IPS DF 4.7 (cell line): ENCODE results near the gene NT5C1B.
"Not testable (repeated sequence)": the region's sequence is repeated elsewhere in the genome, so short reads cannot be mapped to it uniquely, and the experiment has no call there.

ENCODE experiments used
- DNase-seq: peaks from one replicate; pipeline ENCODE4 v3.0.0-alpha.2; 2013; ENCODE audit warnings: low spot score; ENCODE audit errors: extremely low read depth

NT5C1B gene

DNA sequence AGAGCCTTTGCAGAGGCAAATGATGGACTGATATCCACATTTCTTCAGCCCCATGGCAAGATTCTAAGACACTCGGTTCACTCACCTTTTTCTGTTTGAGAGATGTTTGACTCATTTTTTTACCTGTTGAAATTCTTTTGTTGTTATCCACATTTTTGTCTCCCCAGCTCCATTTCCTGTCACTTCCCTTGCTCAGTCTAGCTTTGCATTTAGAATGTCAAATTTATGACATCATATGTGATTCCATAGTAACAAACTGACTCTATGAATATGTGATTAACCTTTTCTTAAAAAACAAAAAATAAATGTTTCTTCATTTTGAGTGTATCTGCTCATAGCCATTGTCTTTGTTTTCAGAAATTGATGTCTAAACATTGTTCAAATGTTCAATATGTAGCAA lies at the start of gene NT5C1B:
Gene NT5C1B, minus strand, starts transcription at position 216 of the 400 bp plus-strand sequence. Its CDS starts 101 bp downstream, at position 115.
- no peak for DNase-seq

DNA sequence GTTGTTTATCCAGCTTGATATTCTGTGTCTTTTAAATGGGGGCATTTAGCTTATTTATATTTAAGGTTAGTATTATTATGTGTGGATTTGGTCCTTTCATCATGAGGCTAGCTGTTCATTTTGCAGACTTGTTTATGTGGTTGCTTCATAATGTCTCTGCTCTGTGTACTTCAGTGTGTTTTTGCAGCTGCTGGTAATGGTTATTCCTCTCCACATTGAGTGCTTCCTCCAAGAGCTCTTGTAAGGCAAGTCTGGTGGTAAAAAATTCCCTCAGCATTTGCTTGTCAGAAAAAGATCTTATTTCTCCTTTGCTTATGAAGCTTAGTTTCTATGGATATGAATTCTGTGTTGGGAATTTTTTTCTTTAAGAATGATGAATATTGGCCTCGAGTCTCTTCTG lies 47.8 kb upstream of the NT5C1B start:
- DNase-seq = no peak

DNA sequence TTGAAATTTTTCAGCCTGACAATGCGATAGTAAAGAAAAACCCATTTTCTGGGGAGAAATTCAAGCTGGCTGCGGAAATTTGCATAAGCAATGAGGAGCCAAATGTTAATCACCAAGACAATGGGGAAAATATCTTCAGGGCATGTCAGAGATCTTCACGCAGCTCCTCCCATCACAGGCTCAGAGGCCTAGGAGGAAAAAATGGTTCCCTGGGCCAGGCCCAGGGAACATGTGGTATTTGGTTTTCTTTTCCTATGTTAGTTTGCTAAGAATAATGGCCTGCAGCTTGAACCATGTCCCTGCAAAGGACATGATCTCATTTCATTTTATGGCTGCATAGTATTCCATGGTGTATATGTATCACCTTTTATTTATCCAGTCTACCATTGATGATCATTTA lies 43.3 kb upstream of the NT5C1B start:
- DNase-seq = not testable (repeated sequence)

DNA sequence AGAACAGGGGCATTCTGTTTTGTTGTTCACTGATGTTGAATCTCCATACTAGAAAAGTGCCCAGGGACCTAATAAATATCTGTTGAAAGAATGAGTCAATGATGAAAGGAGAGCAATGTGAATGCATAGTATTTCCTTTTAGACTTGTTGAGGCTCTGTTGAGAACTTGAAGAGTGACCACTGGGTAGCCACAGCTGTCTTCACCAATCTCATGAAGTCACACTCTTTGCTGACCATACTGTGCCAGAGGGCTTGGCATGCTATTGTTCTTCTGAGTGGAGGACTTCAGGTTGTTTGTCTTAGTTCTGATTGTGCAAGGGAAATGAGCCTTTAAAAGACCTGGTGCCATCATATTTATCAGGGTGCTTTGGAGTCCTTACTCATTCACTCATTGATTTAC lies 41.6 kb upstream of the NT5C1B start:
- no peak for DNase-seq

DNA sequence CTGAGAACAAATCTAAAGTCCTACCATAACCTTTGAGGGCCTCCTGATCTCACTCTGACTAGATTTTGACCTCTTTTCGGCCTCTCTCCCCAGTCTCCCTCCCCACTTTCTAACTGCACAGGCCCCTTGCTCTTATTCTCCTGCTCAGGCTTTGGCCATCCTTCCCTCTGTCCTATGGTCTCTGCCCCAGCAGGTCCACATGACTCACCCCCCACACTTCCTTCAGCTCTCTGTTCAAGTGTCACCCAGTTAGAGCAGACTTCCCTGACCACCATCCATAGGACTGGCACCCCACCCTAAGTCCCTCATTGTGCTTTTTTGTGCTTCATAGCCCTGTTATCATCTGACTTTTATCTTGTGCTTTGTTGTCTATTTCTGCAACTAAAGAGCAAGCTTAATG lies 41.2 kb upstream of the NT5C1B start:
- no peak for DNase-seq

DNA sequence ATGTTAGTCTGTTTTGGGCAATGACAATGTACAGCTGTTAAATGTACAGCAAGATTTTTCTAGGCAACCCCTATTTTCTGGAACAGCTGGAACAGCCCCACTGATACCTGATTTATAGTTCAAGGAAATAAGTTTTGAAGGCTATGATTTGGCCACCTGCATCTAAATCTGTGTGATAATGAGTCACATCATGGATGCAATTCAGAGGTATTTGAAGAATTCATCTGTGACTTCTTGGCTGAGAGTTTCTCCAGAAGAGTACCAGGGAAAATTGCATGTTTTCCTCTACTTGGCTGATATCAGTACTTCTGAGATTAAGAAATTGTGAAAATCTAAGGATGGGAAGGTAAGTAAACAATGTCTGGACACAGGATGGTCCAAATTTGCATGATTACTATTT lies 40.7 kb upstream of the NT5C1B start:
- no peak for DNase-seq

DNA sequence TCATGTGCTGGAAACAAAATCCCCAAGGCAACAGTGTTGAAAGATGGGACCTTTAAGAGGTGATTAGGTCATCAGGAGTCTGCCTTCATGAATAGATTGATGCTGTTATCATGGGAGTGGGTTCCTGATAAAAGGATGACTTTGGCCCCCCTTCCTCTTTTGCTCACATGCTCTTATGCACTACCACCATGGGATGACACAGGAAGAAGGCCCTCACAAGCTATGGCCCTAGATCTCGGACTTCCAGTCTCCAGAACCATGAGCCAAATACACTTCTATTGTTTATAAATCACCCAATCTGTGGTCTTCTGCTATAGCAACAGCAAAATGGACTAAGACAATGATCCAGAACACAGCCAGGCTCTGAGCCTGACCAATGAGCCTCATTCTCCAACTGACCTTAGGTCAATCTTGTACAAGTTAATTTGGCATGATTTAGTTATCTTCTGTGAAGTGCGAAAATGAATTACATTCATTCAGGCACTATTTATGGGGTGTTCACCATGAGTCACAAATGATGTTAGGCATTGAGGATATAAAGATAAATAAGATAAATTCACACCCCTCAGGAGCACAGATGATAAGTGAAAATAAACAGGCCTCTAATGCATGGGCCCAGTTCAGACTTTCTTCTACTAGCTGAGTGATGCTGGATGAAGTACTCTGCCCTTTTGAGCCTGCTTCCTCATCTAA lies 37.7 kb upstream of the NT5C1B start:
- DNase-seq = no peak

DNA sequence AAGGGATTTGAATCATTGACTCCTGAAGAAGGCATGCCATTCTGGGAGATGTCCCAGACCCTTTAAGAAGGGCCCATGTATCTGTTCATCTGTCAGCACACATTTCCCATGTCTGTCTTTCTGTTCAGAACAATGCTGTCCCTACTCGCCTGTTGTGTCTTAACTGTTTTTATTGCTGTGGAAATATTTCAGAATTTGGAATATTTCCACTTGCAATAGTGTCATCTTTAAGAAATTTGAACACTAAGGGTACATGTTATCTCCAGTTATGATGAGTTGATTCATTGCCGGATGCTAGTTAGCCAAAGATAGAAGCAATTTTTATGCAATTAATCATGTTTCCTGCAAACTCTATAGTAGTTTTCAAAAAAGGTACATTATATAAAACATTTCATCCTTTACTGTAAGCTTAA lies 36.9 kb upstream of the NT5C1B start:
- no peak for DNase-seq

DNA sequence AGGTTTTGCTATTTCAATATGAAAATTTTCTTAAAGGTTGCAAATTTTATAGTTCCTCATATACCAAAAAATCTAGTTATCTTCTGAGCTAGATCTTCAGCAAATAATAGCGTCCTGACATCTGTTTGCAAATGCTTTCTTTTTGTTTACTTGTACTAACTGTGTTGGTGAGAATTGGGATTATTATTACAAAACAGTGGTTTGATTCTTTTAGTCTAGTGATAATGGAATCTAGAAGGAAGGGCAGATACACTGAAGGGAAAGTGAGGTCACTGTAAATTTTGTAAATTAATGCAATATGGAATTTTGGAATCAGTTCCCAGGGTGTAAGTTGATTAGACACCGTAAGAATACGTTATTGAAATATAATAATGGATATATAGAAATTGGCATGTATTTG lies 36.2 kb upstream of the NT5C1B start:
- DNase-seq = no peak

DNA sequence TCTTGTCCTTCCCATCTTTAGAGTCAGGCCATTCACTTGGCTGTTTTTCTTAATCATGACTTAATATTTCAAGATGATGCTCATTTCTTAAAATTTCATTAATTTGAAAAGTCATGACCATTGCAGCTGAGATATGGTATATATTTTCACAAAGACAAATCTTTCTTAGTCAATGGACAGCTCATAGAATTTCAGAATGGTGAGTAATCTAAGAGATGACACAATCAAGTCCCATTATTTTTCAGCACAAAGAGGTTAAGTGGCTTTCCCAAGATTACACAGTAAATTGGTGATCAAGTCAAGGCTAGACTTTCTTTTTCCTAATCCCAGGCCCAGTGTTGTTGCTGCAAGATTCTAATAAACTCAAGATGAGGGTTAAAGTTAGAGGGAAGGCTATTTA lies 34.4 kb upstream of the NT5C1B start:
- DNase-seq = no peak

DNA sequence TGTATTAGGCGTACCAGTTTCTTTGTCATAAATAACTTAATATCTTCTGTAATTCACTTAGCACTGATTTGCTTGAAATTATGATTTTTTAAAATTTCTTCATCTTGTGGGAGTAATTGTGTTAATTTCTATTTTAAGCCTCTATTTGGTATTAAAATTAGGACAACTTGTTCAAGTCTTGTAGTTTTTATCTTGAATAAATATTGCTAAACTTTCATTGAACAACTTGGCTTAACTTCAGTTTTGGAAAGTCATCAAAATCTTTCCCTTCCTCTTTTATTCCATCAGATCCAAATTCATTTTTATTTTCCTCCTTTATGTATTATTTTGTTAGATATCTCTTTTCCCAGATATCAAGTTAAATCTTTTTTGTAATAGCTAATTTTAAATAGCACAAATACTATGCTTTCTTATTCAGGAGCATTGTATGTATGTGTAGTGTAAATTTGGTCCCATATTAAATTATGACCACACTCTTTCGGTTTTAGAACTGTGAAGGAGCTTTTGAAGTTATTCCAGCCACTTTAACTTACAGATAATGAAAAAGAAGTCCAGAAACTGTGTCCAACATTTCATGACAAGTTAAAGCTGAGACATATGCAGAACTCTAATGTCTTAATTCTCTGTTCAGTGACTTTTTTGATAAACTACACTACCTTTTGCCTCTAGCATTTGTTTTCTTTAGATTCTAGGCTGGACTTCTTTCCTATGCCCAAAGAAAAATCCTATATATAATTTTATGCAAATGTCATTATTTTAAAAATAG lies 31.7 kb upstream of the NT5C1B start:
- no peak for DNase-seq

DNA sequence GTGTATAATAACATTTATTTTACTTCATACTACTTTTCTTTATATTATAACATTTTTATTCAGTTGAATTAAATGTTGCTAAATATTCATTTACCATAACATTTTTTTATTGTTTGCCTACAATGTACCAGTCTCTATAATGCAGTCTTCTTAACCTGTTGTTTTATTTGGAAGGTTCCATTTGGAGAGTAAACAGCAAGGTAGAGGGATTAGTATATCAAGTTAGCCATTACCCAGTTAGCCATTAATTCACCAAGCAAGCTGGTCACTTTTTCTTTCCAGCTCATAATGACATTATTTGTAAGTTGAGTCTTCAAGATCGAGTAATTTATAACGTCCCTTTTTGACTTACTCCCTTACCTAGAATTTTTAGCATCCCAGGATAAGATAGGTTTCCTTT lies 29.7 kb upstream of the NT5C1B start:
- DNase-seq = no peak

DNA sequence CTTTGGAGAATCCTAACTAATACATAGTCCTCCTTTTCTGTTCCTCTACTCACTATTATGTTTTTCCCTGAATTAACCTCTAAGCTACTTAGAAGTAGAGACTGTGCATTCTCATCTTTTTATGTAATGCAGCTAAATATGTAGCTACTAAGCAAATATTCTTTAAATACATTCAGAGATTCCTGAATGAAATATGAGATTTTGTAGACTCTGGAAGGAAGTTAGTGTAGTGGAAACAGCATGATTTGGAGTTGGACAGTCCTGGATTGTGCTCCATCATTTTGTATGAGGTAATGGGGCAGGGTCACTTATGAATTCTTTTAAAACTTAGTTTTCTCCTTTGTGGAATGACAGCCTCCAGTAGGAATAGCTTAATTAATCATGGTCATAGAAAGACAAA lies 24.7 kb upstream of the NT5C1B start:
- DNase-seq = no peak

DNA sequence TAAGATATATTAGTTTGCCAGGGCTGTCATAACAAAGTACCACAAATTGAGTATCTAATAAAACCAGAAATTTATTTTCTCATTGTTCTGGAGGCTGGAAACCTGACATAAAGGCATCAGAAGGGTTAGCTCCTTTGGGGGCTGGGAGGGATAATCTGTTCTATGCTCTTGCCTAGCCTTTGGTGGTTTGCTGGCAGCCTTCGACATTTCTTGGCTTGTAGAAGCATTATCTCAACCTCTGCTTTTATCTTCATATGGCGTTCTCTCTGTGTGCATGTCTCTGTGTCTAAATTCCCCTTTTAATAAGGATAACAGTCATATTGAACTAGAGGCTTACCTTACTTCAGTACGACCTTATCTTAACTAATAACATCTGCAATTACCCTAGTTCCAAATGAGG lies 22.8 kb upstream of the NT5C1B start:
- DNase-seq = no peak

DNA sequence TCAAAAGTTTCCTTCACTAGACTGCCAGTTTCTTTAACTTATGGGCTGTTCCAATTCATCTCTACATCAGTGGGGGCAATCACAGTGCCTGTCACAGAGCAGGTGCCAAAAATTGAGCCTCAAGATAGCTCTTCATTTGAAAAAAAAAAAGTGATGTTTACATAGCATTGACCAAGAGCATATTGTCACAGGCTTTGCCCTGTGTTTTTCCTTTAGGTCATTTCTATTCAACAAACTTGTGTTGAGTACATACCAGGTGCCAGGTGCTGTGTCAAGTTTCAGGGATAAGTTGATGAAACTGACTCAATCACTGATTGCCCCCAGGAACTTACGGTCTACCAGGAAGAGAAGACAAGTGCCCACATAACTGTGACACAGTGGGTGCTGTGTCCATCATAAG lies 22.2 kb upstream of the NT5C1B start:
- DNase-seq = no peak

DNA sequence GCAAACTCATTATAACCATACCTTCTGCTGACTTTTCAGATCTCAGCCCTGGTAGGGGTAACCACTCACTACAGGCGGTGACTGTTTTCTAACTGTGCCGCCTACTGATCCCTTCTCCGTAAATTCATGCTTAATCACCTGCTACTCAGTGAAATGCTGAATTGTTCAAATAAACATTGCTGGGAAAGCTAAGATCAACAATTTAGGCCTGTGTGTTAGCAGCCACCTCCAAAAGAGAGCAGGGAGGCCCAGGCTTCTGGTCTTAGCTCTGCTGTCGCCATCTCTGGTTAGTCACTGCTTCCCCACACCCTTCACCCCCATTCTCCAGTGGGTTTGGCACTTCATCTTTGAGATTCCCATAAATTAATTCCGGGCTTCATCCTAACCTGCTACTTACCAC lies 21.8 kb upstream of the NT5C1B start:
- DNase-seq = no peak

DNA sequence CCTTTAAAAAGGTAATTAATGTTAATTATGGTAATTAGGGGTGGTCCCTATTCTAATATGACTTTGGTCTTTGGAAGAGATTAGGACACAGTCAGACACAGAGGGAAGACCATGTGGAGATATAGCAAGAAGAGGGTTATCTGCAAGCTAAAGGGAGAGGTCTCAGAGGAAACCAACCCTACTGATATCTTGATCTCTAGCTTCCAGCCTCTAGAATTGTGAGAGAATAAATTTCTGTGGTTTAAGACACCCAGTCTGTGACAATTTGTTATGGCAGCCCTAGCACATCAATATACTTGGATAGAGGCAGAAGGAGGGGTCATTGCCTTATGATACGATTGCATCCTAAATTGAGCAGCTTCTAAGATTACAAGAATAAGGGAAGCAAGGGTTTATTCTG lies 21.3 kb upstream of the NT5C1B start:
- no peak for DNase-seq

DNA sequence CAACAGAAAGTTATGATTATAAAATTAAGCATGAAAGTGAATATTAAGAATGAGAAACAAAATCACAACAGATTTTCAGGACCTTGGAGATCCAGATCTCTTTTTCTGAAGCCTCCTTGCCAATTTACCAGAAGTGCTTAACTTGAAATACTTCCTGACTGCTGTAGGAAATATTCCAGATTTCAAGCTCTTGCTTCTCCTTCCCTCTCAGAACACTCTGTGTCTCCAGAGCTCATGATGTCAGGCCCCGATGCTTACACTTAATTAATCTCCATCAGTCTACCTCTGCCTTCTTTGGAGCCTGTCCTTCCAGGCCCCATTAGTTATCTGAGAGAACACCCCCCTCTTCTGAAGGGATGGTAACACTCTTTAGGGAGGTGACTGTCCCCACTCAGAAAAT lies 20.7 kb upstream of the NT5C1B start:
- no peak for DNase-seq

DNA sequence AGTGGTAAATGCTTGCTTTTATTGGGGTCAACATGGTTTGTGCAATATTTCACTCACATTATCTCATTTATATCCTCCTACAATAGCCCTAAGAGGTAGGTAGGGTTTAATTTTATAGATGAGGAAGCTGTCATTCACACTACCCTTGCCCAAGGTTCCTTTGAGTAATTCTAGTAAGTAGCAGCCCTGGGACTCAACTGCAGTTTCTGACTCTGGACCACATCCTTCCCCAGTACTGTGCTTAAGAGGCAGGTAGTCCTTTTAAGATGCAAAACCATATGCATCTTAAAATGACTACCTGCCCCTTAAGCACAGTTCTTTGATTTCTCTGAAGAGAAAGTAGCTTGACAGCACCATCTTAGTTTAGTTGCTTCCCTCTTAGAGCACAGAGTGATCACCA lies 15.7 kb upstream of the NT5C1B start:
- DNase-seq = no peak

DNA sequence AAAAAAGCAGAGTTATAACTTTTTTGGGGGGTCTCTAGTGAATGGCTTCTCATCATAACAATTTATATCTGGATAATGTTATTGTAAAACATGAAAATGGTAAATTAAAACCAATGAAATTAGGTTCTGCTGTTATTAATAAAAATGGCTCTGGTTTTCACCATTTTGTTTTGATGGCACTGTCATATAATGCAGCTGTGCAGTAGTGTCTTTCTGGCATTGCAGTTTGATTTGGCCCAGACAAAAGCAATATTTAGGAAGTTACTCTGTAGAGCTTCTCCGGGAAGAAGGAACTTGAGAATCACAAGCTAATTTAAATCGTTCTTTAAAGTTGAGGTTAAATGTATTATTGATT lies 15.1 kb upstream of the NT5C1B start:
- DNase-seq = no peak

DNA sequence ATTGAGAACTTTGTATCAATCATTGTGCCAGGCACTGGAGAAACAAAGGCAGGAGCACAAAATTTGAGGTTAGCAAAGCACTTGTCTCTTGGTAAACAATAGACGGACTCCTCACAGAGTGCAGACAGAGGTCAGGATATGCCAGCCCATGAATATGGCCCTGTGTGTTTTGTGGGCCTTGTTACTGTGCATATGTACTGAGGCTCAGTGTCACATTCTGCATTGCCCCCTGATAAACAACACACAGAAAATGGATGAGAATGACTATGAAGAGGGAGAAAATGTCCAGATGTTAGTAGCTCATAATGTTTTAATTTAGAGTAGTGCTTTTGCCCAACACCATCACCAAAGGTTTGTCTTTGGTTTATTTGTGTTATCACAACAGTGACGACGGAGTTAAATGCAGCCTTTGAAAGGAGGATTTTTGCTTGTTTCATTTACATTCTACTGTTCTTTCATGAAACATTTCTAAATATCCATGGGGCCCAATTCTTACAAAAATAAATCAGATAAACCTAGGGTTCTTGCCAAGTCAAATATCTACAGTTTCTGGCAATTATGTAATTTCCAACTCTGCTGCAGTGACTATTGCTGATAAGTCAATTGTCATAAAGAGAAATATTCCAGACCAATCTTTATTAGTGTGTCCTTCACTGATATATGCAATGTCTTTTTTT lies 14.6 kb upstream of the NT5C1B start:
- no peak for DNase-seq

DNA sequence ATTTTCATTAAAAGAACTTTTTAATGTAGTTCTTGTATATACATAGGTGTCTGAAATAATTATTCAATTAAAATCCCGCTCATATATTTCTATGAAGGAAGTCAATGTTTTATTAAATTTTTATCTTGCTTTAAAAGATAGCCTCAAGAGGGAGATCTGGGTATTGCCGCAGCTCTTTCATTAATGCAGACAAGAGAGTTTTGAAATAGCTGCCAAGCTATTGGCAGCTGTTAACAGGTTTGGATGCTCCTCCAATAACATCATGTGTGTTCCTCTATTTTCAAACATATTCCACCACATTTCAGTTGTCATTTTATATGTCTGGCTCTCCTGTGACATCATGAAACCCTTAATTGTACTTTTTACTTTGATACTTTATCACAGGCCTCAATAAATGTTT lies 12.9 kb upstream of the NT5C1B start:
- DNase-seq = no peak

DNA sequence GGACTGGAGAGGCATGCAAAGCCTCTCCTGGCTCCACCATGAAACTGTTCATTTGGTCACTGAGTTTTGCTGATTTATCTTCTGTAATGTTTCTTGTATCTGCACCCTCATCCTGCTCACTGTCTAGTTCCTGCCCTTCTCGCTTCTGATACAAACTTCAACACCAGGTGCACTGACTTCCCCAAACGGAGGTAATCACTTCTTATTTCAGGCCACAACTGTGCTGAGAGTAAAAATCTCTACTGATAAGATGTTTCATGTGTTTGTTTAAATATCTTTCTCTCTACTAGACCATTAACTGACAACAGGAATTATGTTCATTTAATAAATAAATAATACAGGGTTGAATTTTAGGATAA lies 10.9 kb upstream of the NT5C1B start:
- DNase-seq = no peak
